SK-N-MC (cell line): ENCODE results near the gene RHBDD1.

ENCODE experiments used
- DNase-seq: peaks from one replicate; pipeline ENCODE4 v3.0.0-alpha.2; 2011; ENCODE audit warnings: low read depth, low spot score
- H3K27ac ChIP-seq: fragments of 200-600 bp; sonication (generic); 2 replicates; pipeline ENCODE4 v1.5.1; 2016; ENCODE audit warnings: mixed run types
- H3K36me3 ChIP-seq: fragments of 200-600 bp; sonication (generic); 2 replicates; pipeline ENCODE4 v1.6.1; 2017; ENCODE audit warnings: antibody characterized with exemption, low read length, mixed read lengths; ENCODE audit not compliant: insufficient read depth
- H3K4me3 ChIP-seq: fragments of 200-600 bp; sonication (generic); 2 replicates; pipeline ENCODE4 v1.5.1; 2016
- H3K9ac ChIP-seq: fragments of 200-600 bp; sonication (generic); 2 replicates; pipeline ENCODE4 v1.8.0; 2017; ENCODE audit warnings: mixed run types, mixed read lengths; ENCODE audit not compliant: insufficient read length
- H3K9me3 ChIP-seq: fragments of 200-600 bp; sonication (generic); 2 replicates; pipeline ENCODE4 v1.6.1; 2017; ENCODE audit warnings: low read depth, mild to moderate bottlenecking, antibody characterized with exemption, low read length, moderate library complexity, mixed read lengths
- EZH2 ChIP-seq: fragments of 200-600 bp; sonication (generic); IDR thresholded peaks from one replicate; pipeline ENCODE4 v1.6.1; 2017; ENCODE audit warnings: antibody characterized with exemption
- FOXP2 ChIP-seq: optimal IDR thresholded peaks from 2 replicates; pipeline ENCODE3; 2011; ENCODE audit warnings: mild to moderate bottlenecking, moderate library complexity; ENCODE audit not compliant: insufficient read depth; ENCODE audit errors: extremely low read length, control extremely low read depth
- POLR2AphosphoS5 ChIP-seq: IDR thresholded peaks from 2 replicates; pipeline ENCODE4 v1.6.1; 2012; ENCODE audit warnings: mild to moderate bottlenecking, low read depth, low read length, borderline replicate concordance

Gene RHBDD1

GRCh38 chr2:226797289-226797988 lies 38.4 kb upstream of the RHBDD1 start:
- Histone ChIP-seq H3K27ac (no peak overlapping the region), H3K9ac (peak overlapping the region; percentile 60), H3K36me3 (peaks cover 14% of the 10 kb centered on the region), H3K9me3 (no peaks in the 10 kb centered on the region), H3K4me3 (peak overlapping the region; percentile 91)
- TF ChIP-seq FOXP2 (no peak), EZH2 (no peak), POLR2AphosphoS5 (no peak)
- no peak for DNase-seq

- no peak overlapping the region for H3K27ac ChIP-seq
- no peak for TF ChIP-seq FOXP2
- no peak for TF ChIP-seq POLR2AphosphoS5
- no peak for TF ChIP-seq EZH2
- H3K36me3 ChIP-seq: peaks cover 14% of the 10 kb centered on the region
- peak overlapping the region; percentile 60 for H3K9ac ChIP-seq
- H3K4me3 ChIP-seq: peak overlapping the region; percentile 91
- DNase-seq: no peak
- no peaks in the 10 kb centered on the region for H3K9me3 ChIP-seq
These were observed 37.8 kb upstream of the RHBDD1 start for GRCh38 chr2:226797989-226798421.

GRCh38 chr2:226798422-226799210 lies 37.2 kb upstream of the RHBDD1 start:
- DNase-seq: no peak
- Histone ChIP-seq H3K27ac (no peak overlapping the region), H3K9me3 (no peaks in the 10 kb centered on the region), H3K4me3 (peak overlapping the region; percentile 91), H3K9ac (peak overlapping the region; percentile 60), H3K36me3 (peaks cover 14% of the 10 kb centered on the region)
- TF ChIP-seq POLR2AphosphoS5 (no peak), EZH2 (no peak), FOXP2 (no peak)

GRCh38 chr2:226799211-226799975 lies 36.5 kb upstream of the RHBDD1 start, which contains the start of gene IRS1:
Gene IRS1 (minus strand): TSS chr2:226799820. CDS start chr2:226798738, 1,082 bp downstream.
- TF ChIP-seq FOXP2 (no peak), POLR2AphosphoS5 (peak; percentile 45; the same call in 1 of the 2 replicates)
- Histone ChIP-seq H3K9ac (peak within 1 kb of the TSS; percentile 60), H3K9me3 (no peaks in the 10 kb centered on the region), H3K36me3 (peaks cover 14% of the 10 kb centered on the region), H3K27ac (0 out of 2 replicates have a peak within 1 kb of the TSS, but pooled peaks have one; percentile 38), H3K4me3 (peak within 1 kb of the TSS; percentile 91)
- no peak for DNase-seq

- DNase-seq: no peak
- no peak overlapping the region for H3K27ac ChIP-seq
- no peak for TF ChIP-seq POLR2AphosphoS5
- no peak for TF ChIP-seq FOXP2
- TF ChIP-seq EZH2: no peak
These were observed 35.6 kb upstream of the RHBDD1 start for GRCh38 chr2:226799976-226800940.

GRCh38 chr2:226800941-226801784 lies 34.7 kb upstream of the RHBDD1 start:
- no peaks in the 10 kb centered on the region for H3K9me3 ChIP-seq
- H3K36me3 ChIP-seq: peaks cover 12% of the 10 kb centered on the region
- no peak overlapping the region for H3K4me3 ChIP-seq
- no peak overlapping the region for H3K9ac ChIP-seq
- DNase-seq: no peak
- TF ChIP-seq FOXP2: no peak
- no peak for TF ChIP-seq EZH2
- TF ChIP-seq POLR2AphosphoS5: no peak
- peak overlapping the region; percentile 52 for H3K27ac ChIP-seq

More at GRCh38 chr2:226799976-226800940, 35.6 kb upstream of the RHBDD1 start:
- Histone ChIP-seq H3K9ac (no peak overlapping the region), H3K36me3 (peaks cover 14% of the 10 kb centered on the region), H3K9me3 (no peaks in the 10 kb centered on the region), H3K4me3 (peak overlapping the region; percentile 91)
